ENCODE results near the gene PTPRR.

Gene PTPRR

DNA sequence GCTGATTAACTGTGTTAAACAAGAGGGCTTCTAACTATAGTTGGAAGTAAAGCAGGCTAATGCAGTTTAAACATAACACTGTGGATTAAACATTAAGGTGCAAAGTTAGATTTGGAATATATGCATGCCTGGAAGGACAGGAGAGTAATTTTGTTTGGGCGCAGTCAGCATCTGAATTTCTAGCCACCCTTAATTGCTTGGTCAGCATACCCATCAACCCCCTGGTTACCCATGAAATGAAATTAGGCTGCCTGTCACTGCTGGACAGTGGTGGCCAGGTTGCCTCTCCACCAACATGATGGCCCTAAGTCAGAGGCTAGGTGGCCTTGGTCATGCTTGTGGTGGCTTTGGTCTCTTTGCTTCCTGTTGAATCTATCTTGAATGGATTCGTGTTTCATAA, 253.3 kb downstream of the PTPRR start:
- no peak for TF ChIP-seq POLR2AphosphoS5 (IDR thresholded peaks at IDR 0.05; ENCODE audit: low read depth, low read length)
- TF ChIP-seq FOXP2 (optimal IDR thresholded peaks at IDR 0.05; ENCODE audit: borderline replicate concordance, extremely low read depth, extremely low read length, insufficient read depth): no peak
- no peak for TF ChIP-seq TAF1 (IDR thresholded peaks at IDR 0.05; ENCODE audit: borderline replicate concordance, insufficient read depth, low read length)
- no peak for TF ChIP-seq SIN3A (IDR thresholded peaks at IDR 0.05; ENCODE audit: borderline replicate concordance, insufficient read depth, low read length)
- TF ChIP-seq, protein P1, sequence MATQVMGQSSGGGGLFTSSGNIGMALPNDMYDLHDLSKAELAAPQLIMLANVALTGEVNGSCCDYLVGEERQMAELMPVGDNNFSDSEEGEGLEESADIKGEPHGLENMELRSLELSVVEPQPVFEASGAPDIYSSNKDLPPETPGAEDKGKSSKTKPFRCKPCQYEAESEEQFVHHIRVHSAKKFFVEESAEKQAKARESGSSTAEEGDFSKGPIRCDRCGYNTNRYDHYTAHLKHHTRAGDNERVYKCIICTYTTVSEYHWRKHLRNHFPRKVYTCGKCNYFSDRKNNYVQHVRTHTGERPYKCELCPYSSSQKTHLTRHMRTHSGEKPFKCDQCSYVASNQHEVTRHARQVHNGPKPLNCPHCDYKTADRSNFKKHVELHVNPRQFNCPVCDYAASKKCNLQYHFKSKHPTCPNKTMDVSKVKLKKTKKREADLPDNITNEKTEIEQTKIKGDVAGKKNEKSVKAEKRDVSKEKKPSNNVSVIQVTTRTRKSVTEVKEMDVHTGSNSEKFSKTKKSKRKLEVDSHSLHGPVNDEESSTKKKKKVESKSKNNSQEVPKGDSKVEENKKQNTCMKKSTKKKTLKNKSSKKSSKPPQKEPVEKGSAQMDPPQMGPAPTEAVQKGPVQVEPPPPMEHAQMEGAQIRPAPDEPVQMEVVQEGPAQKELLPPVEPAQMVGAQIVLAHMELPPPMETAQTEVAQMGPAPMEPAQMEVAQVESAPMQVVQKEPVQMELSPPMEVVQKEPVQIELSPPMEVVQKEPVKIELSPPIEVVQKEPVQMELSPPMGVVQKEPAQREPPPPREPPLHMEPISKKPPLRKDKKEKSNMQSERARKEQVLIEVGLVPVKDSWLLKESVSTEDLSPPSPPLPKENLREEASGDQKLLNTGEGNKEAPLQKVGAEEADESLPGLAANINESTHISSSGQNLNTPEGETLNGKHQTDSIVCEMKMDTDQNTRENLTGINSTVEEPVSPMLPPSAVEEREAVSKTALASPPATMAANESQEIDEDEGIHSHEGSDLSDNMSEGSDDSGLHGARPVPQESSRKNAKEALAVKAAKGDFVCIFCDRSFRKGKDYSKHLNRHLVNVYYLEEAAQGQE (IDR thresholded peaks at IDR 0.05; ENCODE audit: insufficient read depth in 1 of 2, low read depth in 2 of 2, low read length in 2 of 2): no peak

DNA sequence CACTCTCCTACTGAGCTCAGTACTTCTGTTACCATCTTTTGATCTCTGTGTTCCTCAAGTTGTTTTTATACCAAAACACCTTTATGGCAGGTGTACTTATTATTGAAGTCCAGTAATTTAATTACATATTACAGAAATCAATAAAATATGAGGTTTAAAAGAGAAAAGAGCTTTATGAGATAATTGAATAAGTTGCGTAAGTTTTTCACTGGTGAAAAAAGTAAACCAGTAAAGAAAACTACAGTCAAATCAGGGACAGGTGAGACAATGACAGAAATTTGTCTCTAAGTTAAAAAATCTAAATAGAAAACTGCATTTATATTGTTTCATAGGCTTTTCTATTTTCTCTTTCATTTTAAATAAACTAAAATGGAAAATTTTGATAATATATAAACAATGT, 254.2 kb downstream of the PTPRR start:
- TF ChIP-seq FOXP2 (optimal IDR thresholded peaks at IDR 0.05; ENCODE audit: borderline replicate concordance, extremely low read depth, extremely low read length, insufficient read depth): no peak
- TF ChIP-seq POLR2AphosphoS5 (IDR thresholded peaks at IDR 0.05; ENCODE audit: low read depth, low read length): no peak
- TF ChIP-seq, protein P1 (IDR thresholded peaks at IDR 0.05; ENCODE audit: insufficient read depth in 1 of 2, low read depth in 2 of 2, low read length in 2 of 2): no peak
- TF ChIP-seq TAF1 (IDR thresholded peaks at IDR 0.05; ENCODE audit: borderline replicate concordance, insufficient read depth, low read length): no peak
- no peak for TF ChIP-seq SIN3A (IDR thresholded peaks at IDR 0.05; ENCODE audit: borderline replicate concordance, insufficient read depth, low read length)

DNA sequence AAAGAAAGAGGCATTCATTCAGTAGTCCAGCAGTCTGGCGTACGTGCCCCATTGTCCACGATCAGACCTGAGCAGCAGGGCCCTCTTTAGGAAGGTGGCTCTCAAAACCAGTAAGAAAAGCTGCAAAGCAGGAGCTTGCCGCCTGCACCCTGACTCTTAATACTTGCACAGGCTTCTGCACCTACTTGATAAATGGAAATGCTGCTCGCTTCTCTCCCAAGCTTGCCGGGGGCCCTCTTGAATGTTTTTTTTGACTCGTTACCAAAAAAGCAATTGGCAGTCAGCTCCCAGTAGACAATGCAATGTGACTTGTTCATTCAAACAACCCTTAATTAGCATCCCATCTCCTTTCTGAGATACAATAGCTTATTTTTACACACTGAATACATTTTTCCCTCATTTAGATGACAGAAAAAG, 256.1 kb downstream of the PTPRR start:
- TF ChIP-seq, protein P1 (IDR thresholded peaks at IDR 0.05; ENCODE audit: insufficient read depth in 1 of 2, low read depth in 2 of 2, low read length in 2 of 2): 0 out of 4 replicates have a peak, but pooled peaks of 1 of the 2 experiments have one; percentile 5
- no peak for TF ChIP-seq POLR2AphosphoS5 (IDR thresholded peaks at IDR 0.05; ENCODE audit: low read depth, low read length)

DNA sequence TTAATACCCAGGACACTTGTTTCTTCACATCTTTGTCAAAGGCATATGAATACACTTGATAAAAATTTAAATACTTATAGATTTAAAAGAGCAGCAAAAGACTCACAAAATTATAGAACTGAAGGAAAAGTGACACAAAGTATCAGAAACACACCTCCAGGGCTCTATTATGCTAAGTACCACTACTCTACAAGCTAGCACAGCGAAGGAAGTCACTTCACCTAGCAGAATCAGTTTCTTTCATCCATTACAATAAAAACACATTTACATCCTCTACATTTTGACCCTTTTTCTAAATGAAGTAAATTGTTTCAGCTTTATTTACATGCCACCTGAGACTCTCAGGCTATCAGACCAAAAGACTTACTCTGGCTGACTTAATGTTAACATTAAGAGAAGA, 256.7 kb downstream of the PTPRR start:
- no peak for TF ChIP-seq SIN3A (IDR thresholded peaks at IDR 0.05; ENCODE audit: borderline replicate concordance, insufficient read depth, low read length)
- no peak for TF ChIP-seq POLR2AphosphoS5 (IDR thresholded peaks at IDR 0.05; ENCODE audit: low read depth, low read length)
- TF ChIP-seq, protein P1 (IDR thresholded peaks at IDR 0.05; ENCODE audit: insufficient read depth in 1 of 2, low read depth in 2 of 2, low read length in 2 of 2): no peak
- TF ChIP-seq FOXP2 (optimal IDR thresholded peaks at IDR 0.05; ENCODE audit: borderline replicate concordance, extremely low read depth, extremely low read length, insufficient read depth): no peak
- no peak for TF ChIP-seq TAF1 (IDR thresholded peaks at IDR 0.05; ENCODE audit: borderline replicate concordance, insufficient read depth, low read length)

DNA sequence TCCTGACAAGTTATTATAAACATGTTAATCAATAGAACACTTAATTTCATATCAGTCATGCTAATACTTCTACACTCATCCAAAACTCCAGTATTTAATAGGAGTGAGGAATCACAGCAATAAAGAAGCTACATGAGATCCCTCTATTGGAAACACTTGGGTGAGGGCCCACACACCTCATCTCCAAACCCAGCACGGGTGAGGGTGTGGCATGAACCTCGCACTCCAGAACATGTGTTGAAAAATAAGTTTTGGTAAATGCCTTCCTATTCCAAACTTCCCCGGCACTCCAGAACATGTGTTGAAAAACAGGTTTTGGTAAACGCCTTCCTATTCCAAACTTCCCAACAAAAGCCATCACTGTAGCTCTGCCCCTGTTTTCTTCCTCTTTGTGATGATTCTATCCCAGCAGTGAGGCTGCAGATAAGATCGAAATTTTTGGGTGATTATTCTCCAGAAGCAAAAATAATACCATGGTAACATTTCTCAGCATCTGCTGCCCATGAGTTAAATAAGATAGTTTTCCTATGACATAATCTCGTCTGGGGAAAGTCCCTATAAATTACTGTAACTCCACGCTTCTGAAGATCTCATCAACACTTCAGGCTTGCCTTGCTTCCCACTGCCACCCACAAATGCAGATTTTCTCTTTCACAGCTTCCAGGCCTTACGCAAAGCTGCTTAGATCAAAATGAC, 258.9 kb downstream of the PTPRR start:
- TF ChIP-seq FOXP2 (optimal IDR thresholded peaks at IDR 0.05; ENCODE audit: borderline replicate concordance, extremely low read depth, extremely low read length, insufficient read depth) (no peak), SIN3A (IDR thresholded peaks at IDR 0.05; ENCODE audit: borderline replicate concordance, insufficient read depth, low read length) (no peak), TAF1 (IDR thresholded peaks at IDR 0.05; ENCODE audit: borderline replicate concordance, insufficient read depth, low read length) (no peak), POLR2AphosphoS5 (IDR thresholded peaks at IDR 0.05; ENCODE audit: low read depth, low read length) (no peak)
- TF ChIP-seq, protein P1 (IDR thresholded peaks at IDR 0.05; ENCODE audit: insufficient read depth in 1 of 2, low read depth in 2 of 2, low read length in 2 of 2): no peak
